ENCODE data around the gene PRR19.

PRR19 gene

DNA sequence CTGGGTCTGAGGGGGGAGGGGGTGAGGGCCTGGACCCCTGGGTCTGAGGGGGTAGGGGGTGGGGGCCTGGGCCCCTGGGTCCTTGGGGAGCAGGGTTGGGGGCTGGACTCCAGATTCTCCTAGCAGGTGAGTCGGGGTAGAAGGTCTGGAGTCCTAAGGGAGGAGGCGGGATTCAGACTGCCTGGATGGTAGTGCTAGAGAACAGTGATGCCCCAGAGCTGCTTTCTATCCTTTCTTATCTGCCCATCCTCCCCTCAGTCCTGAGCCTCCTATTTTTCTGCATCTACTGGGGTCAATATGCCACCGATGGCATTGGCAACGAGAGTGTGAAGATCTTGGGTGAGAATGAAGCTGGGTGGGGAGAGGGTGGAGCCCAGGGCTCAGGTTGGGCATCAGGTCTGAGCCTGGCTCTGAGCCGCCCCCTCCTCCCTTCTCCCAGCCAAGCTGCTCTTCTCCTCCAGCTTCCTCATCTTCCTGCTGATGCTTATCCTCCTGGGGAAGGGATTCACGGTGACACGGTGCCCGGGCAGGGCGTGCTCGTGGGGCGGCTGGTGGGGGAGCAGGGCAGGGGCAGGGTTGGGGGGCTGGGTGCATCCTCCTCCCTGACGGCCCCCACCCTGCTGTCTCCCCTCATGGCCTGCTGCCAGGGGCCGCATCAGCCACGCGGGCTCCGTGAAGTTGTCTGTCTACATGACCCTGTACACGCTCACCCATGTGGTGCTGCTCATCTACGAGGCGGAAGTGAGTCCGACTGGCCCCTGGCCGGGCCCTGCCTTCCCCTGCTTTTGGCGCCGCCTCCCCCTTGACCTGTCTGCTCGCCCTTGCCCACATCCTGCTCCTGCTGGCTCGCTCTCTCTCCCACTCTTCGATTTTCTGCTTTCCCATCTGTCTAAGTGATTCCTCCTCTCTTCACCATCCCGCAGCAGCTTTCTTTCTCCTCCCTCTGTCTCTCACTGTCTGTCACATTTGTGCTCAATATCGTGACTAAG lies 14.6 kb downstream of the PRR19 start:
- TF ChIP-seq EP300 (IDR thresholded peaks at IDR 0.05; ENCODE audit: borderline replicate concordance) (no peak), ZBTB7A (IDR thresholded peaks at IDR 0.05; ENCODE audit: low read depth) (0 out of 2 replicates have a peak, but pooled peaks have one; percentile 34)

DNA sequence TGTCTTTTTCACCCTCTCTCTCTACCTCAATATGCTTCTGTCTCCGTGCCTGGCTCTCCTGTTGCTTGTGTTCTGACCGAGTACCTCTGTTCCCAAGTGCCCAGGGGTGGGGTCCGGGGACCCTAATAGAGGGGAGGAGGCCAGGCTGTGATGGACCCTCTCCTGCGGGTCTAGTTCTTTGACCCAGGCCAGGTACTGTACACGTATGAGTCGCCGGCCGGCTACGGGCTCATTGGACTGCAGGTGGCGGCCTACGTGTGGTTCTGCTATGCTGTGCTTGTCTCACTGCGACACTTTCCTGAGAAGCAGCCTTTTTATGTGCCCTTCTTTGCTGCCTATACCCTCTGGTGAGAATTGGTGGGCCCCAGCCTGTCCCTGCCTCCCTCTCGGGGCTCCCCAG lies 15.6 kb downstream of the PRR19 start:
- TF ChIP-seq, protein P1, sequence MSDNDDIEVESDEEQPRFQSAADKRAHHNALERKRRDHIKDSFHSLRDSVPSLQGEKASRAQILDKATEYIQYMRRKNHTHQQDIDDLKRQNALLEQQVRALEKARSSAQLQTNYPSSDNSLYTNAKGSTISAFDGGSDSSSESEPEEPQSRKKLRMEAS (IDR thresholded peaks at IDR 0.05), result no peak
- no peak for TF ChIP-seq YY1 (IDR thresholded peaks at IDR 0.05; ENCODE audit: low read depth)
- TF ChIP-seq EGR1 (IDR thresholded peaks at IDR 0.05), result no peak
- no peak for TF ChIP-seq TEAD4 (IDR thresholded peaks at IDR 0.05)
- no peak for TF ChIP-seq NFIC (IDR thresholded peaks at IDR 0.05)
- TF ChIP-seq RAD21 (IDR thresholded peaks at IDR 0.05; ENCODE audit: low read depth), result no peak

DNA sequence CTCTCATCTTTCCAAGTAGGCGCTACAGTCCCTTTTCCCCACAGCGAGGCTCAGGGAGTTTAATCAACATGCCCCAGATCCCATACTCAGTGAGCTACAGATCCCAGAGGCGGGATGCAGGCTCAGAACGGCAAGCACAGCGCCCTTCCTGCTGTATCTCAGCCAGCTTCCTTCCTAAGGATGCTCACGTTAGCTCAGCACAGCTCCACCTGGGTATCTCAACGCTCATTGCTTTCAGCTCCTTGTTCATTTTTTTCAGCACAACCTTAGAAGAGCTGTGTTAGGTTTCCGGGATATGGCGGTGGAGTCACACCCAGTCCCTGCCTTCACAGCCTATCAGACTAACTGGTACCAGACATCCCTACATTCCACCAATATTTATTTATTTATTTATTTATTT lies 20.4 kb downstream of the PRR19 start:
- TF ChIP-seq FOXM1 (IDR thresholded peaks at IDR 0.05; ENCODE audit: borderline replicate concordance, low read depth), result no peak
- TF ChIP-seq, protein P2, sequence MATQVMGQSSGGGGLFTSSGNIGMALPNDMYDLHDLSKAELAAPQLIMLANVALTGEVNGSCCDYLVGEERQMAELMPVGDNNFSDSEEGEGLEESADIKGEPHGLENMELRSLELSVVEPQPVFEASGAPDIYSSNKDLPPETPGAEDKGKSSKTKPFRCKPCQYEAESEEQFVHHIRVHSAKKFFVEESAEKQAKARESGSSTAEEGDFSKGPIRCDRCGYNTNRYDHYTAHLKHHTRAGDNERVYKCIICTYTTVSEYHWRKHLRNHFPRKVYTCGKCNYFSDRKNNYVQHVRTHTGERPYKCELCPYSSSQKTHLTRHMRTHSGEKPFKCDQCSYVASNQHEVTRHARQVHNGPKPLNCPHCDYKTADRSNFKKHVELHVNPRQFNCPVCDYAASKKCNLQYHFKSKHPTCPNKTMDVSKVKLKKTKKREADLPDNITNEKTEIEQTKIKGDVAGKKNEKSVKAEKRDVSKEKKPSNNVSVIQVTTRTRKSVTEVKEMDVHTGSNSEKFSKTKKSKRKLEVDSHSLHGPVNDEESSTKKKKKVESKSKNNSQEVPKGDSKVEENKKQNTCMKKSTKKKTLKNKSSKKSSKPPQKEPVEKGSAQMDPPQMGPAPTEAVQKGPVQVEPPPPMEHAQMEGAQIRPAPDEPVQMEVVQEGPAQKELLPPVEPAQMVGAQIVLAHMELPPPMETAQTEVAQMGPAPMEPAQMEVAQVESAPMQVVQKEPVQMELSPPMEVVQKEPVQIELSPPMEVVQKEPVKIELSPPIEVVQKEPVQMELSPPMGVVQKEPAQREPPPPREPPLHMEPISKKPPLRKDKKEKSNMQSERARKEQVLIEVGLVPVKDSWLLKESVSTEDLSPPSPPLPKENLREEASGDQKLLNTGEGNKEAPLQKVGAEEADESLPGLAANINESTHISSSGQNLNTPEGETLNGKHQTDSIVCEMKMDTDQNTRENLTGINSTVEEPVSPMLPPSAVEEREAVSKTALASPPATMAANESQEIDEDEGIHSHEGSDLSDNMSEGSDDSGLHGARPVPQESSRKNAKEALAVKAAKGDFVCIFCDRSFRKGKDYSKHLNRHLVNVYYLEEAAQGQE (IDR thresholded peaks at IDR 0.05; ENCODE audit: low read depth), result no peak
- TF ChIP-seq, protein P3, sequence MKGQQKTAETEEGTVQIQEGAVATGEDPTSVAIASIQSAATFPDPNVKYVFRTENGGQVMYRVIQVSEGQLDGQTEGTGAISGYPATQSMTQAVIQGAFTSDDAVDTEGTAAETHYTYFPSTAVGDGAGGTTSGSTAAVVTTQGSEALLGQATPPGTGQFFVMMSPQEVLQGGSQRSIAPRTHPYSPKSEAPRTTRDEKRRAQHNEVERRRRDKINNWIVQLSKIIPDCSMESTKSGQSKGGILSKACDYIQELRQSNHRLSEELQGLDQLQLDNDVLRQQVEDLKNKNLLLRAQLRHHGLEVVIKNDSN (IDR thresholded peaks at IDR 0.05), result no peak

DNA sequence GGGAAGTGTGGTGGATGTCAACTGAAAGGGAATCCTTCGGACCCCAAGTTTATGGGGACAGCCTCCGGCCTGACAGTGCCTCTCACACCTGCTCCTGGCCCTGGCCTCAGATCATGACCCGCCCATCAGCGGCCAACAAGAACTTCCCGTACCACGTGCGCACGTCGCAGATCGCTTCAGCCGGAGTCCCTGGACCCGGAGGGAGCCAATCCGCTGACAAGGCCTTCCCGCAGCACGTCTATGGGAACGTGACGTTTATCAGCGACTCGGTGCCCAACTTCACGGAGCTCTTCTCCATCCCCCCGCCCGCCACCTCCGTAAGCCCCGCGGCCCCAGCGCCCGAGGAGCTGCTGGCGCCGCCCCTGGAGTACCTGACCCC lies 21.5 kb downstream of the PRR19 start:
- TF ChIP-seq TEAD4 (IDR thresholded peaks at IDR 0.05) (no peak), CEBPB (IDR thresholded peaks at IDR 0.05) (no peak), EGR1 (IDR thresholded peaks at IDR 0.05) (no peak), FOXM1 (IDR thresholded peaks at IDR 0.05; ENCODE audit: borderline replicate concordance, low read depth) (no peak), TCF12 (IDR thresholded peaks at IDR 0.05; ENCODE audit: low read depth) (no peak), EP300 (IDR thresholded peaks at IDR 0.05; ENCODE audit: borderline replicate concordance) (no peak), RAD21 (IDR thresholded peaks at IDR 0.05; ENCODE audit: low read depth) (no peak), YY1 (IDR thresholded peaks at IDR 0.05; ENCODE audit: low read depth) (no peak), CREB1 (IDR thresholded peaks at IDR 0.05; ENCODE audit: low read depth) (no peak), TAF1 (IDR thresholded peaks at IDR 0.05; ENCODE audit: low read depth) (no peak), ZBTB7A (IDR thresholded peaks at IDR 0.05; ENCODE audit: low read depth) (no peak), NFIC (IDR thresholded peaks at IDR 0.05) (no peak)
- TF ChIP-seq, protein P1 (IDR thresholded peaks at IDR 0.05), result no peak
- TF ChIP-seq, protein P3 (IDR thresholded peaks at IDR 0.05), result no peak
- TF ChIP-seq, protein P2 (IDR thresholded peaks at IDR 0.05; ENCODE audit: low read depth), result no peak

DNA sequence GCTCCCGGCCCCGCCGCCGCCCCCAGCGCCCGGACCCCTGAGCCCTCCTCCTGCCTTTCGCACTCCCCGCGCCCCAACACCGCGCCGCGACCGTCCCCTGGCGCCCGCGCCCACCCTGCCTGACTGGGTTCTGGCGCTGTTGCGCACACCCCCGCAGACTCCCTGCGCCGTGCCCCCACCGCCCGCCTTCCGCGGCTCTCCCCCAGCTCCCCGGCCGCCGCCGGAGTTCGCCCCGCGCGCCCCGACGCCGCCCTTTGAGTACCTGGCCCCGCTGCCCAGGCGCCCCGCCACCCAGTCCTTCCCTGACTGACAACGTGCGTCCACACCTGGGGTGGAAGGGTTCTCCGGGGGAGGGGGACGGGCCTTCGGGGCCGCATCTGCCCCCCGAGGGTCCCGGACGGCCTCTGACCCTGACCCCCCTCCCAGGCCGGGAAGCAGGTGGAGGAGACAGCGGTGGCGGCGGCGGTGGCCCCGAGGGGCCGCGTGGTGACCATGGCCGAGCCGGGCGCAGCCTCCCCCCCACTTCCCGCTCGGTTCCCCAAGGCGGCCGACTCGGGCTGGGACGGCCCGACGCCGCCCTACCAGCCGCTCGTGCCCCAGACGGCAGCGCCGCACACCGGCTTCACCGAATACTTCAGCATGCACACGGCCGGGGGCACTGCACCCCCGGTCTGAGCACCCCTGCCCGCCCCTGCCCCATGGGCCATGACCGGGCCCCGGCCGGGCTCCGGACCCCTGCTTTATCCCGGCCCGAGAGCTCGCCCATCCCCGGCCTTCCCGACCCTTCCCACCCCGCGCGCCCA lies 22.1 kb downstream of the PRR19 start:
- TF ChIP-seq CREB1 (IDR thresholded peaks at IDR 0.05; ENCODE audit: low read depth) (no peak), FOXM1 (IDR thresholded peaks at IDR 0.05; ENCODE audit: borderline replicate concordance, low read depth) (no peak), YY1 (IDR thresholded peaks at IDR 0.05; ENCODE audit: low read depth) (no peak), ZBTB7A (IDR thresholded peaks at IDR 0.05; ENCODE audit: low read depth) (no peak), TEAD4 (IDR thresholded peaks at IDR 0.05) (no peak), TCF12 (IDR thresholded peaks at IDR 0.05; ENCODE audit: low read depth) (no peak)
- TF ChIP-seq, protein P3 (IDR thresholded peaks at IDR 0.05), result no peak
- TF ChIP-seq, protein P2 (IDR thresholded peaks at IDR 0.05; ENCODE audit: low read depth), result no peak
